Measurements from ENCODE around the gene OR2T10.
"Not testable (repeated sequence)": the region's sequence is repeated elsewhere in the genome, so short reads cannot be mapped to it uniquely, and the experiment has no call there.

OR2T10 gene, protein sequence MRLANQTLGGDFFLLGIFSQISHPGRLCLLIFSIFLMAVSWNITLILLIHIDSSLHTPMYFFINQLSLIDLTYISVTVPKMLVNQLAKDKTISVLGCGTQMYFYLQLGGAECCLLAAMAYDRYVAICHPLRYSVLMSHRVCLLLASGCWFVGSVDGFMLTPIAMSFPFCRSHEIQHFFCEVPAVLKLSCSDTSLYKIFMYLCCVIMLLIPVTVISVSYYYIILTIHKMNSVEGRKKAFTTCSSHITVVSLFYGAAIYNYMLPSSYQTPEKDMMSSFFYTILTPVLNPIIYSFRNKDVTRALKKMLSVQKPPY

GRCh38 chr1:248597589-248597988, at the start of gene OR2T10:
TSS of gene OR2T10 (minus strand) at chr1:248597700. CDS start at chr1:248593768, 3,932 bp downstream.
- DNase-seq: no peak

GRCh38 chr1:248645178-248645577, 47.7 kb upstream of the OR2T10 start, which contains the start of gene OR2T35:
TSS of gene OR2T35 (minus strand) at chr1:248645278. CDS start at chr1:248639258, 6,020 bp downstream.
- not testable (repeated sequence) for DNase-seq

- DNase-seq: not testable (repeated sequence)
Measured at GRCh38 chr1:248642971-248643651, 45.6 kb upstream of the OR2T10 start.

DNA sequence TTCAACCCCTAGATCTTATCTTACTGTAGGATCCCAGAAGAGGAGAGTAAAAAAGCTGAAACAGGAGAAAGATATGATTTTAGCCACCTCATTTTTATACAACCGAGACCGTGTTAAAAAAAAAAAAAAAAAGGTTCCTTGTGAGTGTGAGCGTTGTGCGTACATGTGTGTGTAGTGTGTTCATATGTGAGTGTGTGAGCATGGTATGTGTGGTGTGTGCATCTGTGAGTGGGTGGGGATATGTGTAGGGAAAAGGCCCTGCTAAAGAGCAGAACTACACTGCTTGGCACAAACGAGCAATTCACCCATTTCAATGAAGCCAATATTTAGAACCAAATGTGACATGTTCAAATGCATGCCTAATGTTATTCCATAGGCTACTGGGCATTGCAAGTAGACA, 44.1 kb upstream of the OR2T10 start:
- not testable (repeated sequence) for DNase-seq

DNA sequence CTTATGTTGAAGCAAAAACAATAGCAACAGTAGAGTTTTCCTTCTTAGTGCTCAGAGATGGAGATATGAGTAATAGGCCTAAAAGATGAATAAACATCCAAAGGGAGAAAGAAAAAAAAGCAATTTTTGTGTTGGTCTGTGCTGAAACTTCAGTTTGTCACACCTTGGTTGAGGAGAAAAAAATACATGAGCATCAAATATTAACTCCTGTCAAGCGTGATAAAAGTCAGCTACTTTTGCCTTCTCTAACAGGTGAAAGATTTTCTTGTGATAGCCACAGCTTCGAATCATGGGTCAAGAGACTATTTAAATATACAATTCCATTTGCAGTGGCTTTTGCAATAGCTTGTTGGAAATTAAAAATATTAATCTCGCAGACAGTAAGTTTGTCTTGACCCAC, 43.4 kb upstream of the OR2T10 start:
- not testable (repeated sequence) for DNase-seq

GRCh38 chr1:248639652-248640051, 42.2 kb upstream of the OR2T10 start:
- DNase-seq: not testable (repeated sequence)

GRCh38 chr1:248636612-248637011, 39.1 kb upstream of the OR2T10 start:
- DNase-seq: not testable (repeated sequence)

GRCh38 chr1:248634991-248635390, 37.5 kb upstream of the OR2T10 start, which contains the start of gene OR2T11:
TSS of gene OR2T11 (minus strand) at chr1:248635091. CDS start at chr1:248627128, 7,963 bp downstream.
- not testable (repeated sequence) for DNase-seq

GRCh38 chr1:248631354-248632008, 34.0 kb upstream of the OR2T10 start:
- no peak for DNase-seq

DNA sequence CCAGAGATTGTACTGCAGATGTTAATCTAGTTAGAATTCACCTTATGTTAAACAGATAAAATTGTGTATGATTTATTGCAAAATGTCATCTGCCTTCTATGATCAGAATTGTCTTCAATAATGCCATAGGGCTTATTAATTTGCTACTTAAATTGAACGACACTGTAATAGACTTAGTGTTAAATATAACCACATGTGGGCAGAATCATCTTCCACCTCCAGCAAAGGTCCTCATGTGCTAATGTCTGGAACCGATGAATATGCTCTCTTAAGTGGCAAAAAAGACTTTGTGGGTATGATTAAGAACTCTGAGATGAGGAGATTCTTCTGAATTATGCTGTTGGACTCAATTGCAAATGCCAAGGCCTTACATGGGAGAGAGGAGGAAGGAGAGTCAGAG, 33.1 kb upstream of the OR2T10 start:
- no peak for DNase-seq

GRCh38 chr1:248627971-248628844, 30.7 kb upstream of the OR2T10 start:
- DNase-seq: no peak

DNA sequence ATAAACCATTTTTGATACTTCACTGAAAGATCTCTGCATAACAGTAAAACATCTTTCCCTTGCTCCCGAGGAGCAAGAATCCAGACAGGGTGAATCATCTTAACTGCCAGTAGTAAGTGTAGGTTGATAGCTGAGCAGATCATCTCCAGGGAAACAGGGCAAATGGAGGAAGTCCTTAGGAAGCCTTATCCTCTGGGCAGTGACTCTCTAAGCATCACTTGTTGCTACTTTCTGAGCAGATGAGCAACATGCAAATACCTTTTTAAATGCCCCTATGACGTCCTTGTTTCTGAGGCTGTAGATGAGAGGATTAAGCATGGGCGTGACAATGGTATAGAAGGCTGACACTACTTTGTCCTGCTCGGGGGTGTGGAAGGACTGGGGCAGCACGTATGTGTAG, 28.5 kb upstream of the OR2T10 start:
- no peak for DNase-seq

DNA sequence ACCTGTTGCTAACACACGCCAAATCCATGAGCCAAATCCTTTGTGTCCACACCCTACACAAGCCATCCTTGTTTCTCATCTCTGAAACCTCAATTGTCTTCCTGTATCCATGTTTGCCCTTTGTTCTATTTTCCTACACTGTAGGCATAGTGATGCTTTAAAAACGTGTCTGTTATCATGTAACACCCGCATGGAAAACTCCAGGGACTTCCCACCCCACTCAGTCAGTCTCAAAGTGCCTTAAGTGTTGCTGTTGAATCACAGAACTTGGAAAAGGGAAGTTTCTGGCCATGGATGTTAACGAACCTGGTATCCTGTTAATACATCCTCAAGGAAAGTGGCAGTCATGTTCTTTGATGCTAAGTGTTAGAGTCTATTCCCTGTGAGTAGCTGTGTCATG, 27.7 kb upstream of the OR2T10 start:
- DNase-seq: no peak

- peak; percentile 13 for DNase-seq
Measured at GRCh38 chr1:248622570-248623001, 25.1 kb upstream of the OR2T10 start.

GRCh38 chr1:248621770-248622169, 24.3 kb upstream of the OR2T10 start:
- no peak for DNase-seq

DNA sequence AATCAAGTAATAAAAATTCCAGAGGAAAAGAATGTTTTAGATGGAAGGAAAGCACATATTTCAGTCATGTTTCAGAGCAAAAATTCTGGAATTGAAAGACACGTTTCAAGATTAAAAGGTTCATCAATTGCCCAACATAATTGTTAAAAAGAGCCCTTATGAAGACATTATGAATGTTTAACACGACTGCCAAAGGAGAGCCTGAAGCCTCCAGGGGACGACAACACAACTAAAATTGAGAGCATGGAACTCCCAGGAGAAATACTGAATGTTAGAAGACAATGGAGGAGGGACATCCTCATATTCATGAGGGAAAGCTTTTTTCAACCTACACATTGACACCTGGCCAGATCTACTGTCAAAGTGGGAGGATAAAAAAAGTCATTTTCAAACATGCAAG, 21.4 kb upstream of the OR2T10 start:
- DNase-seq: peak; percentile 48

- DNase-seq: no peak
Measured at GRCh38 chr1:248618119-248618518, 20.6 kb upstream of the OR2T10 start.

- no peak for DNase-seq
Measured at GRCh38 chr1:248613742-248614141, 16.2 kb upstream of the OR2T10 start.

GRCh38 chr1:248611883-248612414, 14.4 kb upstream of the OR2T10 start:
- no peak for DNase-seq

- DNase-seq: no peak
Measured at GRCh38 chr1:248610301-248610700, 12.8 kb upstream of the OR2T10 start.

GRCh38 chr1:248599396-248599795, 1.9 kb upstream of the OR2T10 start:
- DNase-seq: no peak

- no peak for DNase-seq
Measured at GRCh38 chr1:248596615-248597014, 885 bp downstream of the OR2T10 start.

All from CD4-positive, alpha-beta T cell treated with Interleukin-6 for 4 hours (primary cell).